ENCODE results near the gene GRAP2.

The GRAP2 gene

GRCh38 chr22:39926753-39927152, 25.9 kb downstream of the GRAP2 start:
- no peak for DNase-seq

- DNase-seq = no peak
These were observed 26.7 kb downstream of the GRAP2 start for GRCh38 chr22:39927544-39927943.

- DNase-seq = no peak
These were observed 27.9 kb downstream of the GRAP2 start for GRCh38 chr22:39928536-39929520.

GRCh38 chr22:39931251-39931650, 30.4 kb downstream of the GRAP2 start:
- DNase-seq = no peak

- DNase-seq = no peak
These were observed 31.3 kb downstream of the GRAP2 start for GRCh38 chr22:39932166-39932565.

GRCh38 chr22:39932918-39933649, 32.2 kb downstream of the GRAP2 start:
- no peak for DNase-seq

GRCh38 chr22:39933741-39934140, 32.9 kb downstream of the GRAP2 start:
- no peak for DNase-seq

- no peak for DNase-seq
These were observed 34.2 kb downstream of the GRAP2 start for GRCh38 chr22:39935116-39935515.

GRCh38 chr22:39935612-39936011, 34.7 kb downstream of the GRAP2 start:
- no peak for DNase-seq

GRCh38 chr22:39936523-39937145, 35.8 kb downstream of the GRAP2 start:
- no peak for DNase-seq

GRCh38 chr22:39937906-39938305, 37.0 kb downstream of the GRAP2 start:
- DNase-seq = no peak

GRCh38 chr22:39938509-39939111, 37.7 kb downstream of the GRAP2 start:
- no peak for DNase-seq

GRCh38 chr22:39939830-39940229, 38.9 kb downstream of the GRAP2 start:
- no peak for DNase-seq

- no peak for DNase-seq
These were observed 39.9 kb downstream of the GRAP2 start for GRCh38 chr22:39940757-39941305.

GRCh38 chr22:39941601-39942000, 40.7 kb downstream of the GRAP2 start:
- no peak for DNase-seq

GRCh38 chr22:39942439-39943230, 41.8 kb downstream of the GRAP2 start:
- DNase-seq = no peak

- DNase-seq = no peak
These were observed 42.5 kb downstream of the GRAP2 start for GRCh38 chr22:39943337-39943736.

GRCh38 chr22:39943953-39944872, 43.3 kb downstream of the GRAP2 start:
- DNase-seq = no peak

GRCh38 chr22:39946126-39946502, 45.2 kb downstream of the GRAP2 start:
- no peak for DNase-seq

- no peak for DNase-seq
These were observed 45.8 kb downstream of the GRAP2 start for GRCh38 chr22:39946503-39947219.

All from NCI-H187 (cell line).